Measurements from ENCODE around the gene MED15.
"Not testable (repeated sequence)": the region's sequence is repeated elsewhere in the genome, so short reads cannot be mapped to it uniquely, and the experiment has no call there.

MED15 gene

GRCh38 chr22:20582520-20583361, 75.3 kb downstream of the MED15 start:
- no peak for DNase-seq (ENCODE audit: low read depth in 2 of 2)

- DNase-seq (ENCODE audit: low read depth in 2 of 2) = no peak
Observed at GRCh38 chr22:20583471-20583922, 76.1 kb downstream of the MED15 start.

DNA sequence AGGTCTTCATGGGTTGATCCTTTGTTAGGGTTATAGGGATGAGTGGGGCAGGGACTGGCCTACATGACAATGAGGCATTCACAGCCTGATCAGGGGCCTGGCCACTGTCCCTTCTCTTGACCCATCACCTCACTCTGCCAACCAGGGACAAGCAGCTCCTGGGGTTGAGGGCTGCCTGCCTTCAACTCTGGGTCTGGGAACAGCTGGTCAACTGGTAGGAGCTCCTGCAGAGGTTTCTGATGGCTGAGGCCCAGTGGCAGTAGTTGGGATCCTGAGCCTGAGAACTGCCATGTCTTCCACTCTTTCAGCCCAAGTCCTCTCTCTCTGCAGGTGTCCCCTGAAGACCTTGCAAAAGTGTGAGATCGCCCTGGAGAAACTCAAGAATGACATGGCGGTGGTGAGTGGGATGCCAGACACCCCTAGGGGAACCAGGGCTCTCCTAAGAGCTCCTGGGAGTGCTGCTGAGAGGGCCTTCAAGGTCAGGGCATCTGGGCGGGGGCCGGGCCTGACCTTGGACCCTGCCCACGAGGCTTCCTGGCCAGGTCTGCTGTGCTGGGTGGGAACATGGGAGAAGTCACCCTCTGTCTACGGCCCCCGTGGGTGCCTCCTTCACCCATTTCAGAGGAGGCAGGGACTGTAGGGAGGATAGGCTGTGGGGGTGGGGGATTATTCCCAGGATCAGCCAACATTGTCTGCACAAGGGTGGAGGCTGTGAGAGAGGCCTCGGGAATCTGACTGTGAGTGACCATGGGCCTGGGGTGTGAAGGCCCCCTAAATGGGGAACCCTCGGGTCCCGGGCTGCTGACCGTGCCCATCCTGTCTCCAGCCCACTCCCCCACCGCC, 76.8 kb downstream of the MED15 start:
- DNase-seq (ENCODE audit: low read depth in 2 of 2) = no peak

- no peak for DNase-seq (ENCODE audit: low read depth in 2 of 2)
Observed at GRCh38 chr22:20584872-20585638, 77.6 kb downstream of the MED15 start.

DNA sequence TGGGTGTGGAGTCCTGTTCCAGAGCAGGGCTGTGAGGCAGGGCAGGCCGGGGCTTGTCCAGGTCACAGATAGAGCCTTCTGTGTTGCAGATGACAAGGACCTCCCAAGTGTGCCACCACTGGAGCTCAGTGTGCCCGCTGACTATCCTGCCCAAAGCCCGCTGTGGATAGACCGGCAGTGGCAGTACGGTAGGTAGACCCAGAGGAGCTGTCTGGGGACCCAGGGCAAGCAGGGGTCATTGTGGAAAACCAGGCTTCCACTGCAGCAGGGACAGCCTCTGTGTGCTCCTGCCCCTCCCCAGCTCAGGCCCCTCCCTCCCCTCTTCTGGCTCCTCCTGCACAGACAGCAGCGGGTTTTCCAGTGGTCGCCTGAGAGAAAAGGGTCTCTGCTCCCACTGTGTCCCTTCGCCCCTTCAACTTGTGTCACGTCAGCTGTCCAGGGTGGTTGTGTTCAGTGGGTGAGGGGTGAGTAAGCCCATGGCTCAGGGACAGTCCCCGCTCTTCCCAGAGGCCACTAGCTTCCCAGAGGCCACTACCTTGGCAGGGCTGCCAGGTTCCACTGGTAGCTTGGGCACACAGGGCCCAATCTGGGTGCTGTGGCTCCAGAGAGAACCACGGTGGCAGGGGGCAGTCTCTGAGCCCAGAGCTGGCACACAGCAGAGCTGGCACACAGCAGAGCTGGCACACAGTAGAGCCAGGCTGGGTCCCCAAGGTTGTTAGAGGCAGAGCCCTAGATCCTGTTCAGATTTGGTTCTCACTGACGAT, 78.4 kb downstream of the MED15 start:
- no peak for DNase-seq (ENCODE audit: low read depth in 2 of 2)

GRCh38 chr22:20586403-20586745, 79.0 kb downstream of the MED15 start:
- no peak for DNase-seq (ENCODE audit: low read depth in 2 of 2)

DNA sequence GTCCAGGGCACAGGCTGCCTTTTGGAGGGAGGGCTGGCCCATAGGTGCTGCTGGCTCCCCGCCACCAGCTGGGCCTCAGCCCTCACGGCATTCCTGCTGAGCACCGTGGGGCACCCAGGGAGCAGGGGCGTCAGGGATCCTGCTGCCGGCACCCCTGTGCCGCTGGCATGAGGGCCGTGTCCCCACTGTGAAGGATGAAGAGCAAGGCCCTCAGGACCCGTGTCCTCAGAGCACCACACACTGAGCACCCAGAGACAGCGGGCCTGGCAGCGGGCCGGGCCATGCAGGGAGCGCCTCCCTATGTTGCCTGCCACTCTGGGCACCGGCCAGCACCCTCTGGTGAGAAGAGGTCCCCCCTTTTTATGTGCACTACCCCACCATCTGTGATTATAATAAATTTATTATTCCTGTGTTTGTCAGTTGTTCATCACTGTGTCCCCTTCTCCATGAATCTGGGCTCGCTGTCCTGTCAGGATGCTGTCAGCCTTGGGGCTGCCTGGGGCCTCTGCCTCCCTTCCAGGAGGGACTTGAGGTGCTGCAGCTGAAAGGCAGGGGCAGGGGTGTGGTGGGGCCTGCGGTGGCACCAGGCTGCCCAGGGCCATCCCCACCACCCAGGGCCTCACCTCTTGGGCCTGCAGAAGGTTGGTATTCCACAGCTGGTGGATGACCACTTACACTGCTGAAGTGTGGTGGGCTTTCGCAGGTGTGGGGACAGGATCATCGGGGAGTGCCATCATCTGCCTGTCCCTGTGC, 80.0 kb downstream of the MED15 start:
- no peak for DNase-seq (ENCODE audit: low read depth in 2 of 2)

DNA sequence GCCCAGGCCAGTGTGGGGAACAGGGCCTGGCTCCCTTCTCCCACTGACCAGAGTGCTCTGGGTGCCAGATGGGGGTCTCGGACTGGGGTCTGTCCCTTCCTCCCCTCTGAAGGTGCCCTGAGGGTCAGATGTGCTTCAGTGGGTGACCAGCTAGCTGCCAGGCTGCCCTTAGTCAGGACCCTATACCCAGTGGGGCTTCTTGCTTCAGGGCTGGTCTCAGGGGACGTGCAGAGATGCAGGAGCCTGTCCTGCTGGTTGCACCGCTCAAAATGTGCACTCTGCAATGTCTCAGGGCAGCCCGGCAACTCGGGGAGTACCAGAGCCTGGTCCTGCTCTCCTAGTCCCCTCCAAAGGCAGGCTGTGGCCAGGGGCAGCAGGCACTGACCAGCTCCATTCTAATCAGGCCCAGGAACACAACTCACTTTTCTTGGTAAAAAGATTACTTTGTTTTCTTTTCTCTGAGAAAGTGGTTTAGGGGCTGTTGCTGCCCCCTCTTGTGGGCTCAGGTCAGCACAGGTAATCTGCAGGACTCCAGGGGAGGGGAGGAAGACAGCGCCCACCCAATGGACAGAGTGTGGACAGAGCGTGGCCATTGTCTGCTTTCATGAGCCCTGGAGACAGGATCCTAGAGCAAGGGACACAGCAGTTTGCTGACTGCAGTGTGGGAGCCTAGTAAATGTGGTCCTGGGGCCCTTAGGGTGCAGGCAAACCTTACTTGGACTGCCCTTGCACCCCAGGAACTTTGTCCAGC, 80.9 kb downstream of the MED15 start:
- DNase-seq (ENCODE audit: low read depth in 2 of 2) = no peak

- DNase-seq (ENCODE audit: low read depth in 2 of 2) = no peak
Observed at GRCh38 chr22:20588843-20589581, 81.6 kb downstream of the MED15 start.

- DNase-seq (ENCODE audit: low read depth in 2 of 2) = no peak
Observed at GRCh38 chr22:20589614-20590476, 82.4 kb downstream of the MED15 start.

DNA sequence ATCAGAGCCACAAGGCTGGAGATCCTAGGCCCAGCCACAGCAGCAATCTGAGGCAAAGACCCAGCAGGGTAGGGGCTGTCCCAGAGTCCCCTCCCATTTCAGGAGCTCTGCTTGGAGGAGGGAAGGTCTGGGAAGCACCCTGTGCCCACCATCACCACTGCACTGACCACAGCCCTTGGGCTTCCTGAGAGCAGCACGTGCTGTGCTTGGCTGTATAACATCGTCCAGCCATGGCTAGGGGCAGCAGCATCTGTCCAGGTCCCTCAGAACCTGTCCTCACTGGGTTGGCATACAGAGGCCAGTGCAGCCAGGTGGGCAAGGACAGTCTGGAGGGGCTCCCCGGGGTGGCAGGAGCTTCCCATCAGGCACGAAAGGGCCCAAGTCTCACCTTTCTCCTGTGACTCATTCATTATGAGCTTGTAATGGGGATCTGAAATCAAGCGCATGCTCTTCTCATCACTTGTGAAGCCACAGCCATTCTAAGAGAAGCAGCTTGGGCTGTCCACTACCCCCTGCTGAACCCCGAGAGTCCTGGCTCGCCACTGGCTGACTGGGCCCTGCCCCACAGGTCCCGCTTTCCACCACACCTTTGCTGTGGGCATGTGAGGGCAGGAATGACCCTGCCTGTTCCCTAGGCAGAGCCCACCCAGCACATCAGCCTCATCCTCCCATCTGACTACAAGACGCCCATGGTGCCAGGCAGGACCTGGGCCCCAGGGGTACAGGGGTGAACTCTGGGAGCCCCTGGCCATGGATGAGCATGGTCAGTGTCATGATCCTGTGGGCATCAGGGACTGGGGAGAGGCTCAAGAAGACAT, 83.3 kb downstream of the MED15 start:
- DNase-seq (ENCODE audit: low read depth in 2 of 2) = no peak

GRCh38 chr22:20591295-20591645, 83.9 kb downstream of the MED15 start:
- DNase-seq (ENCODE audit: low read depth in 2 of 2) = no peak

- DNase-seq (ENCODE audit: low read depth in 2 of 2) = no peak
Observed at GRCh38 chr22:20591660-20592310, 84.4 kb downstream of the MED15 start.

DNA sequence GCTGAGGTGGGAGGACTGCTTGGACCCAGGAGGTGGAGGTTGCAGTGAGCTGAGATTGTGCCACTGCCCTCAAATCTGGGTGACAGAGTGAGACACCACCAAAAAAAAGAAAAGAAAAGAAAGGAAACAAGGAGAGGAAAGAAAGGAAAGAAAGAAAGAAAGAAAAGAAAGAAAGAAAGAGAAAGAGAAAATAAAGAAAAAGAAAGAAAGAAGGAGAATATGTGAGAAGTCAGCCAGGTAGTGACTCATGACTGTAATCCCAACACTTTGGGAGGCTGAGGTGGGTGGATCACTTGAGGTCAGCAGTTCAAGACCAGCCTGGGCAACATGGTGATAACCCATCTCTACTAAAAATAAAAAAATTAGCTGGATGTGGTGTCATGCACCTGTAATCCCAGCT, 86.6 kb downstream of the MED15 start:
- DNase-seq (ENCODE audit: low read depth in 2 of 2) = not testable (repeated sequence)

GRCh38 chr22:20594486-20594885, 87.1 kb downstream of the MED15 start:
- DNase-seq (ENCODE audit: low read depth in 2 of 2) = not testable (repeated sequence)

GRCh38 chr22:20595461-20595860, 88.1 kb downstream of the MED15 start:
- DNase-seq (ENCODE audit: low read depth in 2 of 2) = no peak

- no peak for DNase-seq (ENCODE audit: low read depth in 2 of 2)
Observed at GRCh38 chr22:20599117-20599516, 91.7 kb downstream of the MED15 start.
